Measurements from ENCODE around the gene PRKCE.

- TF ChIP-seq GATA2 (IDR thresholded peaks at IDR 0.05; ENCODE audit: low read depth, low read length) (no peak), GATA3 (IDR thresholded peaks at IDR 0.05; ENCODE audit: low read depth, low read length) (no peak)
Measured at GRCh38 chr2:46197672-46198071, 546.2 kb downstream of the PRKCE start.
